HG03280 (cell line): Measurements from ENCODE around the gene BCL3.
"Not testable (repeated sequence)": the region's sequence is repeated elsewhere in the genome, so short reads cannot be mapped to it uniquely, and the experiment has no call there.

Experiments used
- ATAC-seq: cut with Tn5 transposase; IDR thresholded peaks from one replicate; pipeline ENCODE4 v1.9.1; 2021; ENCODE audit warnings: mild to moderate bottlenecking, moderate library complexity; ENCODE audit not compliant: unreplicated experiment

The BCL3 gene

GRCh38 chr19:44720945-44721344 lies 27.6 kb upstream of the BCL3 start:
- ATAC-seq = no peak

DNA sequence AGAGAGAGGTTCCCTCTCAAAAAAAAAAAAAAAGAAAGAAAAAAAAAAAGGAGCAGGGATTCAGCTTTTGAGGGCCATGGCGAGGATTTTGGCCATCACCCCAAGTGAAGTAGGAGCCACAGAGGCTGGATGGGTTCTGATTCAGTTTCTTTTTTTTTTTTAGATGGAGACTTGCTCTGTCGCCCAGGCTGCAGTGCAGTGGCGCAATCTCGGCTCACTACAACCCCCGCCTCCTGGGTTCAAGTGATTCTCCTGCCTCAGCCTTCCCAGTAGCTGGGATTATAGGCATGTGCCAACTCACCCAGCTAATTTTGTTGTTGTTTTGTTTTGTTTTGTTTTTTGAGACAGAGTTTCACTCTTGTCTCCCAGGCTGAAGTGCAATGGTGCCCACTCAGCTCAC lies 27.1 kb upstream of the BCL3 start:
- ATAC-seq = not testable (repeated sequence)

DNA sequence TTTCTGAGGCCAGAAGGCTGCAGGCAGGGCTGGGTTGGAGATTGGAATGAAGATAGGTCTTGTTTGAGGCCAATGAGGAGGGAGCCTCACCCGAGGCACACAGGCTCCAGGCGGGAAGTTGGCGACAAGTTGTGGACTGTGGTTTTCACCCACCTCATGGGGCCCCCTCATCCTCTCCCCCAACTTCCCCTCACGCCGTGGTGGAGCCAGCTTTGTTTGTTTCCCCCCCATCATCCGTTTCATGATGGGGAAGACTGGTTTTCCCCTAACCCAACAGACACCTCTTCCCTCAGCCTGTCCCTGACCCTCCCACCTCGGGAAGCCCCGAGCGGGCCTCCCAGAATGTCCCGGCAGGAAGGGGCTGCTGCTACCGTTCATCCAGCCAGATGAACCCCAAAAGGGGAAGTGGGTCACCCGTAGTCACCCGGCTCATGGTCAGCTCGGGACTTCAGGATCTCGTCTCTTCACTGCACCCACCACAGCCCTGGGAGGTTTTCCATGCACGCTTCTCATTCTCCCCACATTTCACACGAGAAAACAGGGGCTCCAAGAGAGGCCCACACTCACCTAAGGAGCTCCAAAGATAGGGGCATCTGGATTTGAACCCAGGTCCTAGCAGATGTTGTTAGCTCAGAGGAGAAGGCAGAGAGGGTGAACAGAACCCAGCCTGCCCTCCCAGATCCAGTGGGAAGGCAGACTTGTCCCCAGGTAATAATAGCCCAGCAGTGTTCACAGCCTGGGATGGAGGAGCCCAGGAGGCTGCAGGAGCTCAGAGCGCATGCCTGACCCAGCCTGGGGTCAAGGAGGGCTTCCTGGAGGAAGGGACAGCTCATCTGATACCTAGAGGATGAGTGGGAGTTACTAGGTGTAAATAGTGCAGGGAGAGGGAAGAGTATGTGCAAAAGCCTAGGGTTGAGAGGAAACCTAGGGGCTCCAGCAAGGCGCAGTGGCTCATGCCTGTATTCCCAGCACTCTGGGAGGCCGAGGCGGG lies 26.1 kb upstream of the BCL3 start:
- ATAC-seq = no peak

DNA sequence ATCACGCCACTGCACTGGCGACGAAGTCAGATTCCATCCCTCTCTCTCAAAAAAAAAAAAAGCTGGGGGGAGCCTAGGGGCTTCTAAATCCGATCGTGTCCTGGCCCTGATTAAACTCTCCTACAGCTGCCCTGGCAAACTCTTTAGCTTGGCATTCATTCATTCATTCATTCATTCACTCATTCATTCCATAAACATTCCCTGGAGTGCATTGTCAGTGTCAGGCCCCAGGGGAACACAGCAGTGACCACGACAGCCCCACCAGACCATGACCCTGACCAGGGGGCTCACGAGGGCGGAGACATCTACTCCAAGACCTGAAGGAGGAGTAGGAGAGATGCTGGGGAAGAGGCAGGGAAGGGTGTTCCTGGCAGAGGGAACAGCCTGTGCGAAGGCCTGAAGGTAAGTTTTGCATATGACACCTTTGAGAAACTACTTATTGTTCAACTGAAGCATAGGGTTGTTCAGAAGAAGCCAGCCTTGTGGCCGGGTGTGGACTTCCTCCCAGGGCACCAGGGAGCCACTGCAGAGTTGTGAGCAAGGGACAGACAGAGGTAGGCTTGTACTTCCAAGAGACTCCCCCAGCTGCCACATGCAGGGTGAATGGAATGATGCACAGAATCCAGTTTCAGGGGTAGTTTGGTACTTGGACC lies 25.1 kb upstream of the BCL3 start:
- ATAC-seq = peak; percentile 38

DNA sequence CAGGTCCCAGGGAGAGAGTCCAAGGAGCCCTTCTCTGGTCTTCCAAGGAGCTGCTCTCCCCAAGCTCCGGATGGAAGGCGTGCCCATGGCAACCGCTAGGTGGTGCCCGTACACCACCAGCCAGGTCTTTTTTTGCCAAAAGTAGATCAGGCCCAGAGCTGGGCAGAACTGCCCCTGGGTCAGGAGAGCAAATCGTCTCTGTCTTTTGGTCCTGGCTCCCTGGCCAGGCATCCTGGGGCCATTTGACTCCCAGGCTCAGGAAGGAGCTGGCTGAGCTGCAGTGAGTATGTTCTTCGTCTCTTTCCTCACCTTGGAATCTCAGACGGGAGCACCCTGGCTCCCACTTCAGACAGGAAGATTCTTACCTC lies 24.6 kb upstream of the BCL3 start:
- ATAC-seq = peak; percentile 70

DNA sequence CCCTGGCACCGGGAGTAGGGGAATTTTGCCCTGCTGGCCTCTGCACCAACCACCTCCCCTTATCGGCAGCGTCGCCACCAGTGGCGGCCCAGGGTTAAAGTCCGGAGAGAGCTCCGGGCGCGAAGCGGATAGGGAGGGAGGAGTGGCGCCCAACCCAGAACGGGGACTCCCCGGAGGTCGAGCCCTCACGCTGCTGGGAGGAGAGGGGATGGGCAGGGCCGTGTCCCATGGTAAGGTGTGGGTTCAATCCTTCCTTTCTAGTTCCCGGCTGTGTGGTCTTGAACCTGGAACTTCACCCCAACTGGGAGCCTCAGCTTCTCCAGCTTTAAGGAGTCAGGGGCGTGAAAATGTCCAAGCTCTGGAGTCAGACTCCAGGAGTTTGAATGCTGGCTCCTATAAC lies 23.3 kb upstream of the BCL3 start:
- ATAC-seq = no peak

DNA sequence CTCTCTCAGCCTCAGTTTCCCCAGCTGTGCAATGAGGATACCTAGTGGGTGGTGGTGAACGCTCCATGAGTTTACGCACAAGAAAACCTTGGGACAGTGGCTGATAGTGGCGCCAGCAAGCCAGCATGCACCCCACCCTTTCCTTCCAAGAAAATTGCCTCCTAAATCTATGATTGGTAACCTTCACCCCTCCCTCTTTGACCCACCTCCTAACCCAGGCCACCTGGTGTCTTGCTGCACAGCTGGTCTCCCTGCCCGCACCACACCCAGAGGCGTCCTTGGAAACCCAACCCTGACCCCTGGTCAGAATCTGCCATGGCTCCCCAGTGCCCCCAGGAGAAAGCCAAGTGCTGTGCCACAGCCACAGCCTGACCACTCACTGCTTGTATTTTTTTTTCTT lies 22.8 kb upstream of the BCL3 start:
- no peak for ATAC-seq

DNA sequence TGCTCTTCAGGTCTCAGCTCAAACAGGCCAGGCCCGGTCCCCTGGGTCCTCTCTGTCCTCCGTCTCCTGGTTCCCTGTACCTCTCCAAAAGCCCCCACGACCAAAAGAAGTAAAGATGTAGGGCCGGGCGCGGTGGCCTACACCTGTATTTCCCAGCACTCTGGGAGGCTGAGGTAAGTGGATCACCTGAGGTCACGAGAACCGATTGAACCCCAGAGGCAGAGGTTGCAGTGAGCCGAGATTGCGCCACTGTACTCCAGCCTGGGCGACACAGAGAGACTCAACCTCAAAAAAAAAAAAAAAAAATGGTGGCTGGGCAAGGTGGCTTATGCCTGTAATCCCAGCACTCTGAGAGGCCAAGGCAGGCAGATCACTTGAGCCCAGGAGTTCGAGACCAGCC lies 22.0 kb upstream of the BCL3 start:
- ATAC-seq = no peak

GRCh38 chr19:44728178-44728577 lies 20.3 kb upstream of the BCL3 start:
- no peak for ATAC-seq

GRCh38 chr19:44729516-44730033 lies 18.9 kb upstream of the BCL3 start:
- ATAC-seq = no peak

DNA sequence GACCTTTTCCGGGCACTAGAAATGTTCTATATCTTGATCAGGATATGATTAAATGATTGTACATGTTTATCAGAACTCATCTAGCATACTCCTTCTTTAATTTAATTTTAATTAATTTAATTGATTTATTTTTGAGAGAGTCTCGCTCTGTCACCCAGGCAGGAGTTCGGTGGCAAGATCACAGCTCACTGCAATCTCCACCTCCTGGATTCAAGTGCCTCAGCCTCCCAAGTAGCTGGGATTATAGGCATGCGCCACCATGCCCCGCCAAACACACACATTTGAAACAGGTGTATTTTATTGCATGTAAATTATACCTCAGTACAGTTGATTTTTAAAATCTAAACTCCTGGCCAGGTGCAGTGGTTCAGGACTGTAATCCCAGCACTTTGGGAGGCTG lies 17.4 kb upstream of the BCL3 start:
- ATAC-seq = no peak

- ATAC-seq = no peak
These were observed 16.9 kb upstream of the BCL3 start for GRCh38 chr19:44731622-44732021.

DNA sequence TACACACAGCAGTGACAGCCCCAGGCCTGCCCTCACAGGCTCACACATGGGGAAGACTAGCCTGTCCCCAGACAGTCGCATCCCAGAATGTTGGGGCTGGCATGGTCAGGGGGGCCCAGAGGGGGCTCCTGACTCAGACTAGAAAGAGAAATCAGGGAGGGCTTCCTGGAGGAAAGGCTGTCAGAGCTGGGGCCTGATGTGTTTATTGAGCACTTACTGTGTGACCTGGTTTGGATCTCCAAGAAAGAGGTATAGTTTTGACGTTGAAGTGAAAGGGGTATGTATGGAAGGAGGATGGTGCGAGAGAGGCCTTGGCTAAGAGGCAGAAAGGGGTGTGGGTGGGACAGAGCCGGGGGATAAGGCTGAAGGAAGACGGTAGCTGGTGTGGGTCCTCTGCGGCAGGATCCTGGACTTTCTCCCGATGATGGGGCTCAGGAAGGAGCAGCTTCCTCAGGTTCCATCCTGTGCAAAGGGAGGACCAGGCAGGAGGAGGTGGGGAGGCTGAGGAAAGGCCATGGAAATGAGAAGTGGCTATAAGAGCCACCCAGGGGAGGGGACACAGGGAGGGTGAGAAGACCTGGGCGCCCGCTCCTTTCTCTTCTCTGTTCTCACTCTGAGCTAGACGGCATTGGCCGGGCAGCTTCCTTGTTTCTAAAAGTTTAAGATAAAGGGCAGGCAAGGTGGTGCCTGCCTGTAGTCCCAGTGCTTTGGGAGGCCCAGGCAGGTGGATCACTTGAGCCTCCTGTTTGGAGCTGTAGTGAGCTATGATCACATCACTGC lies 16.1 kb upstream of the BCL3 start:
- no peak for ATAC-seq

- ATAC-seq = no peak
These were observed 14.2 kb upstream of the BCL3 start for GRCh38 chr19:44734357-44734756.

DNA sequence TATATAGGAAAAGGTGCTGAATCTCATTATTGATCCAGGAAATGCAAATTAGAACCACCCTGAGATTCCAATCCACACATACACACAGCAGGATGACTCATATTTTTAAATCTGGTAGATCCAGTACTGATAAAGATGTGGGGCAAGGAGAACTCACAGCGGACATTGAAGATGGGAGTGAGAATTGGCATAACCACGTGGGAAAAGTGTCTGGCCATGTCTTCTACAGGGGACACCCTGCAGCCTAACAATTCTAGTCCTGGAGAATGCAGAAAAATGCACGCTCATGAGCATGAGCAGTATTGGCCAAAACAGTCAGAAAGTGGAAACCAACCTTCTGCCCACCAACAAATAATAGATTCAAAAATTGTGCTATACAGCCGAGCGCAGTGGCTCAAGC lies 13.5 kb upstream of the BCL3 start:
- ATAC-seq = no peak

GRCh38 chr19:44737238-44738071 lies 11.1 kb upstream of the BCL3 start:
- ATAC-seq = no peak

DNA sequence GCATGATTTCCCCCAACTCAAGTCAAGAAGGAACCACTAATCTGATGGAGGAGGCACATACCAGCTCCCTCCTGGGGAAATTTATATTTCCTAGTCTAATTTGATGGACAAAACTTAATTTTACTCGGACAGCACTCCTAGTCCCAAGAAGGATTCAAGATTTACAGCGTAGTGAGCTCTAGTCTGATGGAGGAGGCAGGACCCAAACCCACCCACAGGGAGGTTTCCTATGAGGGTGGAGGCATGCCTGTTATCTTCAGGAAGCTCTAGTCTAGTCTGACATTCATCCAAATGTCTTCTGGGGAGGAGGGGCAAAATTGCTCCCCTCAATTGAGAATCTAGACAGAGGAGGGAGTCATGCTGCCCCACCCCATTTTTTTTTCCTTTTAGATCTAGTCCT lies 10.4 kb upstream of the BCL3 start:
- no peak for ATAC-seq

GRCh38 chr19:44738603-44739558 lies 9.6 kb upstream of the BCL3 start:
- ATAC-seq = no peak

- no peak for ATAC-seq
These were observed 8.1 kb upstream of the BCL3 start for GRCh38 chr19:44740351-44740824.
